Keratinocyte (primary cell): Measurements from ENCODE around the gene S100A7A. TPM values are rescaled to one million over a fixed set of nuclear protein-coding genes. Genes with fewer than 3 reads are reported as not detected.

Experiments used
- DNase-seq: peaks from one replicate; pipeline ENCODE4 v3.0.0-alpha.2; 2011; ENCODE audit warnings: low read depth, missing footprints, low spot score
- FAIRE-seq: peaks from 2 replicates; lab custom pipeline; 2011; peaks lifted over from hg19 to GRCh38; lab: Jason Lieb, UNC
- H2AFZ ChIP-seq: 2 replicates; pipeline ENCODE4 v1.6.0; 2012; ENCODE audit warnings: low read length, control low read depth, inconsistent platforms; ENCODE audit not compliant: control insufficient read depth
- H3K27ac ChIP-seq: 2 replicates; pipeline ENCODE4 v1.5.1; 2011; ENCODE audit warnings: low read length; ENCODE audit not compliant: control insufficient read depth, insufficient read depth
- H3K27me3 ChIP-seq: 3 replicates; pipeline ENCODE4 v1.6.0; 2011; ENCODE audit warnings: low read length; ENCODE audit not compliant: control insufficient read depth, insufficient read depth; ENCODE audit errors: extremely low read depth
- H3K36me3 ChIP-seq, 2 experiments: 2 replicates in 1 of 2; 3 replicates in 1 of 2; pipeline ENCODE4 v1.5.1; 2011; ENCODE audit warnings: low read length in 2 of 2, mild to moderate bottlenecking in 1 of 2; ENCODE audit not compliant: control insufficient read depth in 2 of 2, insufficient read depth in 2 of 2; ENCODE audit errors: extremely low read depth in 1 of 2
- H3K4me1 ChIP-seq: 3 replicates; pipeline ENCODE4 v1.5.1; 2011; ENCODE audit warnings: low read length; ENCODE audit not compliant: control insufficient read depth, insufficient read depth; ENCODE audit errors: extremely low read depth
- H3K4me2 ChIP-seq: 3 replicates; pipeline ENCODE4 v1.6.0; 2011; ENCODE audit warnings: low read depth, low read length; ENCODE audit not compliant: control insufficient read depth, insufficient read depth; ENCODE audit errors: extremely low read depth
- H3K4me3 ChIP-seq, 3 experiments: fragments of 200-600 bp in 1 of 3; sonication (generic) in 1 of 3; 2 replicates in 2 of 3; 3 replicates in 1 of 3; pipeline ENCODE4 v1.5.1; 2011 to 2016; ENCODE audit warnings: low read length in 3 of 3, mild to moderate bottlenecking in 3 of 3, control low read depth in 2 of 3, inconsistent platforms in 1 of 3, low read depth in 1 of 3, mixed read lengths in 1 of 3, mixed run types in 1 of 3, moderate library complexity in 1 of 3; ENCODE audit not compliant: control insufficient read depth in 2 of 3, insufficient read depth in 2 of 3; ENCODE audit errors: extremely low read depth in 1 of 3
- H3K79me2 ChIP-seq: 2 replicates; pipeline ENCODE4 v1.6.0; 2012; ENCODE audit warnings: low read length; ENCODE audit not compliant: control insufficient read depth, insufficient read depth
- H3K9ac ChIP-seq: 3 replicates; pipeline ENCODE4 v1.6.0; 2011; ENCODE audit warnings: low read length; ENCODE audit not compliant: control insufficient read depth, insufficient read depth; ENCODE audit errors: extremely low read depth
- H3K9me1 ChIP-seq: 3 replicates; pipeline ENCODE4 v1.6.0; 2011; ENCODE audit warnings: low read length; ENCODE audit not compliant: control insufficient read depth, insufficient read depth; ENCODE audit errors: extremely low read depth
- H3K9me3 ChIP-seq: 2 replicates; pipeline ENCODE4 v1.5.1; 2012; ENCODE audit warnings: low read depth, low read length; ENCODE audit not compliant: control insufficient read depth
- H4K20me1 ChIP-seq: 3 replicates; pipeline ENCODE4 v1.6.0; 2011; ENCODE audit warnings: low read length; ENCODE audit not compliant: control insufficient read depth, insufficient read depth; ENCODE audit errors: extremely low read depth
- CTCF ChIP-seq, 3 experiments: IDR thresholded peaks in 1 of 3; conservative IDR thresholded peaks in 1 of 3; optimal IDR thresholded peaks in 1 of 3; 2 replicates in 2 of 3; 3 replicates in 1 of 3; pipeline versions ENCODE3 to v1.5.1; 2011; ENCODE audit warnings: low read length in 3 of 3, mild to moderate bottlenecking in 3 of 3, moderate library complexity in 2 of 3, control low read depth in 1 of 3, inconsistent platforms in 1 of 3; ENCODE audit not compliant: insufficient read depth in 2 of 3; ENCODE audit errors: extremely low read depth in 1 of 3
- EZH2 ChIP-seq: IDR thresholded peaks from one replicate; pipeline ENCODE4 v1.6.1; 2012; ENCODE audit warnings: inconsistent platforms, mild to moderate bottlenecking, low read length, moderate library complexity
- dilution Hi-C: fragments of 300-500 bp; cut with MboI; formaldehyde crosslinking; loops from one replicate; pipeline ENCODE4 v1.7.0; 2020; ENCODE audit warnings: low sequenced_read_pairs; ENCODE audit not compliant: extremely low pct_ligation_motif_present
- polyA plus RNA-seq, 5 experiments: library from polyadenylated mRNA; depleted of rRNA in 3 of 5; stranded (reverse) in 3 of 5; stranded (forward) in 1 of 5; unstranded in 1 of 5; fragments of >200 nt; gene quantifications; 1 replicate in 1 of 5; 2 replicates in 3 of 5; 3 replicates in 1 of 5; pipeline versions ENCODE4 v1.2.1 to v1.2.3, GENCODE V29; 2011 to 2012; ENCODE audit warnings: missing spikeins in 2 of 5, low read depth in 1 of 5, low replicate concordance in 1 of 5

S100A7A gene
- polyA plus RNA-seq, 1 donor (not counting 4 experiments of a cell fraction or from before 2014, with no cell fraction given) = not detected

GRCh38 chr1:153438599-153438998, 22.3 kb downstream of the S100A7A start:
- no peak for TF ChIP-seq CTCF (optimal IDR thresholded peaks at IDR 0.05 in 1 of 3, IDR thresholded peaks at IDR 0.05 in 1 of 3, conservative IDR thresholded peaks at IDR 0.05 in 1 of 3; ENCODE audit: extremely low read depth in 1 of 3, insufficient read depth in 2 of 3, low read length in 3 of 3)
- no peak for TF ChIP-seq EZH2
- dilution Hi-C loops = no loop called here
- peaks cover 16% of the 10 kb centered on the region for H3K27me3 ChIP-seq

DNA sequence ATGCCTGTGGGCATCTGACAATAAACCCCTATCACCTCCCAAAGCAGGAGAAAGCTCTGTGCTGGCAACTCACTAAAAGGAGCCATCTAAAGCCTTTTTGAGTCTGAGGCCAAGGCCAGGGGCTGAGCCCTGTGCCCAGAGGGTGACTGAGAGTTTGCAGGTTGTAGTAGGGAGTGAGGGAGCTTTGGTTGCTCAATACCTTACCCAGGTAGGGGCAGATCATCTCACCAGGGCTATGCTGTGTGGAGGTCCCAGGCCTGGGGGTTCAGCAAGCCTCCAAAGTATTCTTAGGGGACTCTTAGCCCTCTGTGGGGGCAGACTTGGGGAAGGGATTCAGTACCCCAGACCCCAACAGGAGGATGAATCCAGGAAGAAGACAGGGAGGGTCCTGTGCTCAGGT, 23.0 kb downstream of the S100A7A start:
- Histone ChIP-seq H3K9me1 (no peaks in the 10 kb centered on the region), H3K4me2 (no peak overlapping the region), H3K9ac (no peak overlapping the region), H2AFZ (no peak overlapping the region), H3K79me2 (no peaks in the 10 kb centered on the region), H3K4me3 (no peak overlapping the region), H3K4me1 (no peaks in the 10 kb centered on the region), H3K27me3 (peaks cover 22% of the 10 kb centered on the region), H3K36me3 (no peaks in the 10 kb centered on the region), H3K9me3 (no peaks in the 10 kb centered on the region), H3K27ac (no peak overlapping the region), H4K20me1 (no peaks in the 10 kb centered on the region)
- no peak for FAIRE-seq
- no peak for TF ChIP-seq EZH2
- no peak for TF ChIP-seq CTCF (optimal IDR thresholded peaks at IDR 0.05 in 1 of 3, IDR thresholded peaks at IDR 0.05 in 1 of 3, conservative IDR thresholded peaks at IDR 0.05 in 1 of 3; ENCODE audit: extremely low read depth in 1 of 3, insufficient read depth in 2 of 3, low read length in 3 of 3)
- dilution Hi-C loops = no loop called here
- no peak for DNase-seq

More at GRCh38 chr1:153438599-153438998, 22.3 kb downstream of the S100A7A start:
- no peaks in the 10 kb centered on the region for H3K36me3 ChIP-seq
- H3K4me3 ChIP-seq = no peak overlapping the region
- H3K4me1 ChIP-seq = no peaks in the 10 kb centered on the region
- no peak for FAIRE-seq
- no peak overlapping the region for H3K9ac ChIP-seq
- H3K27ac ChIP-seq = no peak overlapping the region
- DNase-seq = no peak
- no peaks in the 10 kb centered on the region for H4K20me1 ChIP-seq
- H2AFZ ChIP-seq = no peak overlapping the region
- no peaks in the 10 kb centered on the region for H3K79me2 ChIP-seq
- H3K9me3 ChIP-seq = no peaks in the 10 kb centered on the region
- H3K4me2 ChIP-seq = no peak overlapping the region
- H3K9me1 ChIP-seq = no peaks in the 10 kb centered on the region
